ENCODE data around the gene C19orf25.
"Not testable (repeated sequence)": the region's sequence is repeated elsewhere in the genome, so short reads cannot be mapped to it uniquely, and the experiment has no call there.

The C19orf25 gene

DNA sequence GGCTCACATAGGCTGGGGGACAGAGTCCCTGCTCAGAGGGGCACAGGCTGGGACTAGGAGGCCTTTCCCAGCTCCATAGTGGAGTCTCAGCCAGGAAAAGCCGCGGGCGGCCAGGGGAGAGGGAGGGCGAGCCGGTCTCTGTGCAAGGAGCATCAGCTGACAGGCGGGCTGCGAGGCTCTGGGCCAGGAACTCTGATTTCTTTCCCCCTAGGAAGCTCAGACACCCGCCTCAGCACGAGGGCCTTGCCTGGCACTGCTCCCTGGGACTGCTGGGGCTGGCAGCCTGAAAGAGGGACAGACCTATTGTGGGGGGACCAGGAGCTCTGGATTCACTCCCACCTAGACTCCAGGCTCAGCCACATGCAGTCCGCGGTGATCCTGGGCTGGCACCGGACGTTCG lies 42.6 kb upstream of the C19orf25 start:
- H4K20me1 ChIP-seq (ENCODE audit: insufficient read depth, low read length): no peaks in the 10 kb centered on the region
- H3K27me3 ChIP-seq (ENCODE audit: insufficient read depth, low read length, poor library complexity): no peaks in the 10 kb centered on the region
- H3K79me2 ChIP-seq (ENCODE audit: insufficient read depth, low read length): no peaks in the 10 kb centered on the region
- no peak for ATAC-seq (ENCODE audit: insufficient read depth, low read depth)
- no peaks in the 10 kb centered on the region for H3K9me3 ChIP-seq (ENCODE audit: insufficient read depth, low read length, severe bottlenecking)
- H3K4me3 ChIP-seq (ENCODE audit: low read depth in 1 of 2, low read length in 2 of 2): no peak overlapping the region
- TF ChIP-seq EZH2 (IDR thresholded peaks at IDR 0.05; ENCODE audit: borderline replicate concordance, low read depth, low read length, severe bottlenecking) (no peak), CTCF (IDR thresholded peaks at IDR 0.05; ENCODE audit: borderline replicate concordance, extremely low read depth, low read length, poor library complexity, severe bottlenecking) (no peak)
- H2AFZ ChIP-seq (ENCODE audit: low read depth, low read length): no peak overlapping the region
- no peak overlapping the region for H3K4me2 ChIP-seq (ENCODE audit: insufficient read depth, low read length)
- no peaks in the 10 kb centered on the region for H3K4me1 ChIP-seq (ENCODE audit: insufficient read depth, low read length)
- no peaks in the 10 kb centered on the region for H3K36me3 ChIP-seq (ENCODE audit: insufficient read depth, low read length)
- DNase-seq: no peak
- no peak overlapping the region for H3K9ac ChIP-seq (ENCODE audit: low read depth, low read length)
- no peak overlapping the region for H3K27ac ChIP-seq (ENCODE audit: low read length)

DNA sequence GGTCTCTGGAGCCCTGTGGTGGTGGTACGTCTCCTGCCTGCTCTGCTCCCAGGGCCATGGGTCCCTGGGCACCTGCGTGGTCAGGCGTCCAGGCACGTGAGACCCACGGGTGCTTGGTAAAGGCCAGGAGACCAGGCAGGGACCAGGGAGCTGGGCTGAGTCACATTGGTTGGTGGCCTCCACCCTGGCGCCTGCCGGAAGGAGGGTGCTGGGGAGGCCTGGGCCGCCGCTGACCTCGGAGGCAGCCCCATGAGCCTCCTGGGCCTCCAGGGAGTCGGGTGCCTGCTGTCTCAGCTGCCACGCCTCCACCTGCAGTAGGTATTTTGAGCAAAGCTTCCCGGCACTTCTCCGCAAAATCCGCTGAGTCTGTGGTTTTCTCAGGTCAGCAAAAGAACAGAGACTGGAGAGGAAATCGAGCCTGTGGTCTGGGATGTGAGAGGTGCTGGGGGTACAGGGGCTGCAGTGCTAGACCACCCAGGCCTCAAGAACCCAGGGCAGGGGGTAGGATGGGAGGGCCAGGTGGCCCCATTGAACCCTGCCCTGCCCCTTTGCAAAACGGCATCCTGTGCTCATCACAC lies 41.3 kb upstream of the C19orf25 start:
- ATAC-seq (ENCODE audit: insufficient read depth, low read depth) (no peak), DNase-seq (no peak)
- Histone ChIP-seq H3K4me1 (ENCODE audit: insufficient read depth, low read length) (no peaks in the 10 kb centered on the region), H3K27me3 (ENCODE audit: insufficient read depth, low read length, poor library complexity) (no peaks in the 10 kb centered on the region), H4K20me1 (ENCODE audit: insufficient read depth, low read length) (no peaks in the 10 kb centered on the region), H3K27ac (ENCODE audit: low read length) (no peak overlapping the region), H3K79me2 (ENCODE audit: insufficient read depth, low read length) (no peaks in the 10 kb centered on the region), H3K4me3 (ENCODE audit: low read depth in 1 of 2, low read length in 2 of 2) (no peak overlapping the region), H3K36me3 (ENCODE audit: insufficient read depth, low read length) (no peaks in the 10 kb centered on the region), H3K9ac (ENCODE audit: low read depth, low read length) (no peak overlapping the region), H2AFZ (ENCODE audit: low read depth, low read length) (no peak overlapping the region), H3K4me2 (ENCODE audit: insufficient read depth, low read length) (no peak overlapping the region), H3K9me3 (ENCODE audit: insufficient read depth, low read length, severe bottlenecking) (no peaks in the 10 kb centered on the region)
- TF ChIP-seq CTCF (IDR thresholded peaks at IDR 0.05; ENCODE audit: borderline replicate concordance, extremely low read depth, low read length, poor library complexity, severe bottlenecking): no peak
- no peak for TF ChIP-seq EZH2 (IDR thresholded peaks at IDR 0.05; ENCODE audit: borderline replicate concordance, low read depth, low read length, severe bottlenecking)

GRCh38 chr19:1519802-1520201 lies 40.8 kb upstream of the C19orf25 start:
- H3K4me3 ChIP-seq (ENCODE audit: low read depth in 1 of 2, low read length in 2 of 2); H3K9ac ChIP-seq (ENCODE audit: low read depth, low read length); H3K9me3 ChIP-seq (ENCODE audit: insufficient read depth, low read length, severe bottlenecking); H3K79me2 ChIP-seq (ENCODE audit: insufficient read depth, low read length); H3K4me1 ChIP-seq (ENCODE audit: insufficient read depth, low read length); H4K20me1 ChIP-seq (ENCODE audit: insufficient read depth, low read length); H3K36me3 ChIP-seq (ENCODE audit: insufficient read depth, low read length); DNase-seq; H3K27me3 ChIP-seq (ENCODE audit: insufficient read depth, low read length, poor library complexity); ATAC-seq (ENCODE audit: insufficient read depth, low read depth); H3K27ac ChIP-seq (ENCODE audit: low read length); H2AFZ ChIP-seq (ENCODE audit: low read depth, low read length); H3K4me2 ChIP-seq (ENCODE audit: insufficient read depth, low read length): not testable (repeated sequence)

GRCh38 chr19:1518471-1518870 lies 39.5 kb upstream of the C19orf25 start:
- no peak for DNase-seq
- H3K4me3 ChIP-seq (ENCODE audit: low read depth in 1 of 2, low read length in 2 of 2): no peak overlapping the region
- ATAC-seq (ENCODE audit: insufficient read depth, low read depth): no peak
- H2AFZ ChIP-seq (ENCODE audit: low read depth, low read length): no peak overlapping the region
- H3K9ac ChIP-seq (ENCODE audit: low read depth, low read length): no peak overlapping the region
- no peaks in the 10 kb centered on the region for H3K4me1 ChIP-seq (ENCODE audit: insufficient read depth, low read length)
- no peaks in the 10 kb centered on the region for H3K36me3 ChIP-seq (ENCODE audit: insufficient read depth, low read length)
- no peak overlapping the region for H3K4me2 ChIP-seq (ENCODE audit: insufficient read depth, low read length)
- no peak overlapping the region for H3K27ac ChIP-seq (ENCODE audit: low read length)
- H3K9me3 ChIP-seq (ENCODE audit: insufficient read depth, low read length, severe bottlenecking): no peaks in the 10 kb centered on the region
- H3K27me3 ChIP-seq (ENCODE audit: insufficient read depth, low read length, poor library complexity): no peaks in the 10 kb centered on the region
- H4K20me1 ChIP-seq (ENCODE audit: insufficient read depth, low read length): no peaks in the 10 kb centered on the region; the same call in 1 of the 2 replicates
- TF ChIP-seq EZH2 (IDR thresholded peaks at IDR 0.05; ENCODE audit: borderline replicate concordance, low read depth, low read length, severe bottlenecking): no peak
- TF ChIP-seq CTCF (IDR thresholded peaks at IDR 0.05; ENCODE audit: borderline replicate concordance, extremely low read depth, low read length, poor library complexity, severe bottlenecking): no peak
- no peaks in the 10 kb centered on the region for H3K79me2 ChIP-seq (ENCODE audit: insufficient read depth, low read length)
